GM21825 (cell line): ENCODE measurements around the gene RELL2.

Experiments
- ATAC-seq: cut with Tn5 transposase; IDR thresholded peaks from one replicate; pipeline ENCODE4 v1.9.1; 2021; ENCODE audit warnings: mild to moderate bottlenecking, moderate library complexity; ENCODE audit not compliant: unreplicated experiment

The RELL2 gene

DNA sequence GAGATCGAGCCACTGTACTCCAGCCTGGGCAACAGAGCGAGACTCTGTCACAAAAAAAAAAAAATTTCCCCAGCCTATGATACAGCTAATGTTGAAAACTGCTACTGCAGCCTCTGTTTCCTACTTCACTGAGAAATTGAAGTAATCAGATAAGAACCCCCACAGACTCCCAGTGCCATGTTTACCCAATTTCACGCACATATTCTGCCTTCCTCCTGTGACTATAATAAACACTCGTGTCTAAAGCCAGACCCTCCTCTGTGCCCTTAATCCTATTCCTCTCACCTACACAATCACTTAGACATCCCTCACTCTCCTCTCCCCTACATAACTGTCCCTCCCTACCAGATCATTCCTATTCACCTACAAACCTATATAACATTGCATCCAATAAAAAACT is 38.9 kb downstream of the RELL2 start:
- no peak for ATAC-seq

DNA sequence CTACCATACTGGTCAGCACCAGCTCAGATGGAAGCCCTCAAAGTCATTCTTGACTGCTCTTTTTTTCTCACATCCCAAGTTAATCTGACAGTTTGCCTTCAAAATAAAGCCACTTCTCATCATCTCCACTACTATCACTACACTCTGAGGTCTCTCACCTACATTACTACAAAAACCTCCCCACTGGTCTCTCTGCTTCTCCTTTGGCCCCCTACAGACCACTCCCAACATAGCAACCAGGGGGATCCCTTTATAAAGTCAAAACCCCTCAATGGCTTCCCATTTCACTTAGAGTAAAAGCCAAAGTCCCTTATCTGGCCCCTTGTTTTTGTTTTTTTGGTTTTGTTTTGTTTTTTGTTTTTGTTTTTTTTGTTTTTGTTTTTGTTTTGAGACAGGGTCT is 40.6 kb downstream of the RELL2 start:
- no peak for ATAC-seq

DNA sequence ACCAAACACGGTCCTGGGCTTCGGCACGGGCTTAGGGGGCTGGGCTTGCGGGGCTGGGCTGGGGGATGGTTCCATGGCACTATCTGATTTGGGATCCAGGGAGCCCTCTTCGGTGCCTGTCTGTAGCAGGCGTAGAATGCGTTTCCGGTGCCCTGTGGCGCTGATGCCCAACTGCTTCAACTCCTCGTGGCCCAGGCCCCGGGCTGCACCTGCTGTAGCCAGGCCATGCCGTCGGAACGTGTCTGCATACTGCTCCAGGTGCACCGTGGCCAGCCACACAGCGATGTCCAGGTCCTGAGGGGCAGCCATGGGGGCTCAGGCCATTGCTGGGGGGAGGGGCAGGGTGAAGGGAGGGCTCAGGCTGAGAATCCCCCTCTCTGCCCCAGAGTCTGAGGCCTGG is 43.4 kb downstream of the RELL2 start:
- no peak for ATAC-seq

DNA sequence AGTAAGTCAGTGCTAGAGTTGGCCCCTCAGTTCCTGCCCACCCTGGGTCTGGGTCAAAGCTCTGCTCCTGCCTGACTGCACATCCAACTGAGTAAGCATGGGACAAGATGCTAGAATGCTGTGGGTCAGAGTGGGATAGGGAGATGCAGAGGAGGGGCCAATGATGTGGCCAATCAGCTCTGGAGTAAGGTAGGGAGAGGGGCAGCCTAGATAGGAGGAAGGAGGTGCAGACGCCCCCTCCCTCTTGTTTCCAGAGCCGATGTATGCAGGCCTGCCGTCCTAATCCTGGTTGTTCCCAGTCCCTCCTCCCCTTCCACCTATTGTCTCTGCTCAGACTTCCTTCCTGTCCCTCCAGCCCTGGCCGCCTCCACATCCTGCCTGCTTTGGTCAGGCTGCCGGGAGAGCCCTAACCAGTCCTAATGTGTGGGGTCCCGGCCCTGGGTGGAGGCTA is 44.0 kb downstream of the RELL2 start:
- no peak for ATAC-seq

DNA sequence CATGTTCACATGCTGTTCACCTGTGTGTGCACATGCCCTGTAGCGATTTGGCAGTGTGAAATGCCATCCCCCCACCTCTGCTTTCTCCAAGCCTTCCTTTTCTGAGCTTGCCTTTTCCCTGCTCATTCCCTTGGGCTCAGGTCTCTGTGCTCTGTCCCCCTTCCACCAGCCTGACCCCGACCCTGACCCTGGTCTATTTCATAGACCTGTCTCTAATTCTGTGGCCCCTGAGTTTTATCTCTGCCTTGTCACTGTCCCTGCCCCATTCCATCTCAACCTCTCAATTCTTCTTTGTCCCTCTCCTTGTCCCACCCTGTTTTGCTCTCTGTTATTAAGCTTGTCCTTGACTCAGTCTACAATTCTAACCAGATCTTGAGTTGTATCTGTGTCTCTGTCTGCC is 44.5 kb downstream of the RELL2 start:
- no peak for ATAC-seq

DNA sequence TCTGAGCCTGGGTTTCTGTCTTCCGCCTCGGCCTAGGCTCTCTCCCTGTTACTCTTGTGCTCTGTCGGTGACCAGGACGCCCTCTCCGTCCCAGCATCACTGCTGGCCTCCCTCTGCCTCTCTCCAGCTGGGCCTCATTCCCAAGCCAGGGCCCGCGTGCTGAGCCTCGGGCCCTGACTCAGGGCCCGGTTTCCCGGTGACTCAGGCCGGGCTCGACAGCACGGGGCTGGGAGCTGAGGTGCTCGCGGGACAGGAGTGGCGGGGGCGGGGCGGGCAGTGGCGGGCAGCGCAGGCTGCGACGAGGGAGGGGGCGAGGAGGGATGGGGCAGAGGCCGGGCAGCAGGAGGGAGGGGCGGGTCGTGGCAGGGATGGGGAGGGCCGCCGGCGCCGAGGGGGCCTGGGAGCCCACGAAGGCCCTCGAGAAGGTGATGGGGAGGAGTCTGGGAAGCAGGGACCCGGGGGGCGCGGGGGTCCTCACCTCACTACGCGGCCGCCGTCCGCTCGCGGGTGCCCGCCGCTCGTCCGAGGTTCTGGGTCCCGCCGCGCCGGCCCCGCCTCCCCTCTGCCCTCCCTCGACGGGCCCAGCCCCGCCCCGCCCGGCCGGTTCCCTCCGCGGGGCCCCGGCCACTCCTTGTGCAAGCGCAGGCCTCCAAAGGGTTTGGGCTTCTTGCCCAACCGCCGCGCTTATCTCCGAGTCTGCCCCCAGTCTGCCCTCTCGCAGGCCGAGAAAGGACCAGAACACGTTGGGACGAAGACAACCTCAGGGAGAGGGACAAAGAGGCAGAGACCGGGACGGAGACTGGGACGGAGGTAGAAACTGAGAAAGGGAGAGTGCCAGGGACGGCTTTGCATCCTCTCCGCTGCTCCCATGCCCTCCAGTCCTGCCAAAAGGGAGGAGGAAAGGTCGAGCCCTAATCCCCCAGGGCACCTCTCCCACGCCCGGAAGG is 45.2 kb downstream of the RELL2 start, which contains the start of gene ARAP3:
Gene ARAP3 (minus strand): TSS at position 536 of the 947 bp plus-strand sequence. CDS start 1,744 bp downstream, outside the sequence.
- ATAC-seq, result no peak

DNA sequence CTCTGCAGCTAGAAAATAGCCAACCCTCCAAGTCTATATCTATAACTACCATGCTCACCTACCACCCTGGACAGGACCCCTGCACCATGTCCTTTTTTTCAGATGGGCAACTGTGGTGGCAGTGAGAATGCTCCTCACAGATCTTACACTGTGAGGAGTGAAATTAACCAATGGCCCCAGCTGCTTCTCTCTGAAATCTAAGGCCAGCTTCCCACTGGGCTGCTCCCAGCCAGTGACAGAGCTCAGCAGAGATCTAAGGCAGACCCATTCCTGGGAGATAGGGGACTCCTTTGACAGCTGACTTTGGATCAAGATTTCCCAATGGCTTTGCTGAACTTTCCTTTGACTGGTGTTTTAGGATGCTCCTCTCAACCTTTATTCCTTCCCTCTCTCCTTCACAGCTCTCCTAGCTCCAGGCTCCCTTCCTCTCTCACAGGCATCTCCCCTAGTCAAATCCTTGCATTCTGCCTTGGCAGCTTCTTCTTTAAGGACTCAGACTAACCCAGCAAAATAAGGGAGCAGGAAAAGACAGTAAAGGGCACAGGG is 46.9 kb downstream of the RELL2 start:
- no peak for ATAC-seq

DNA sequence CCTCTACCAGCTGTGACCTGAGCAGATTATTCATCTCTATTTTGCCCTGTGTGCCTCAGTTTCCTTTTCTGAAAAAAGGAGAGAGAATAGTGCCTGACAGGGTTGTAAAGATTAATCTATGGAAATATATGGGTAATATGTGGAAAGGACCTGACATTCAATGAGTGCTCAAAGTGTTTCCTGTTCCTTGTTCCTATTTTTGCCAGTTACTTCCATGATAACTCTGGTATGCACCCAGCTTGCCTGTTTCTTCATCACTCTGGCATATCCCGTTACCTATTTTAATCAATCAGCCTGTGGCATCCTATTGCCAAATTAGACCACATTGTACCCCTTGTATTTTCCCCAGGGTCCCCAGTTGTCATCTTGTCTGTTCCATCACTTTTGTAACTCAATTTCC is 48.8 kb downstream of the RELL2 start:
- no peak for ATAC-seq

DNA sequence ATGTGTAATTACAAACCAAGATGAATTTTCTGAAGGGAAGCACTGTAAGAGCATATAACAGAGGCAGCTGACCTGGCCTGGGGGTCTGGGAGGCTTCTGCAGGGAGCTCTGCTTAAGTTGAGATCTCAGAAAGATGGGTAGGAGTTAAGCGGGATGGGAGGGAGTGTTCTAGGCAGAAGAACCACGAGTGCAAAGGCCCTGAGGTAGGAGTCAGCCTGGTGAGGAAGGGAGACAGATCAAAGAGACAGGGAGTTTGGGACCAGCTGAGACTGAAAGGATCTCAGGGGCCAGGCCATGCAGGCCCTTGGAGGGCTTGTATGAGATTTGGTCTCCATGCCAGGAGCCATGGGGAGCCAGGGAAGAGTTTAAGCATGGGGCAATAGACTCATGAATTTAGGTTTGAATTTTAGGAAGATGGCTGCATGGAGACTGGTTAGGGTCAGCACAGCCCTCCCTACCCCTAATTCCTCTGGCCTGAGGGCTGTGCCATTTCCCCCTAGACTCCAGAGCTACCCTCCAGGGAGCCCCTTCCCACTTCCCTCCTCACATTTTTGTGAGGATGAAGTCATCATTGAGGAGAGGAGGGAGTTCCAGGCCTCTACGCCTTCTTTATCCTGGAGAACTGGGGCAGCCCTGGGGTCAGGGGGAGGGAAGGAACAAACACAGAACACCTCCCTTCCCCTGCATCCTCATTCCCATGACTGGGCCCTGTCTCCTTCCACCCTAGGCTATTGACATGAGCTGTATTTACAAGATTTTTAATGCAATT is 50.0 kb downstream of the RELL2 start:
- no peak for ATAC-seq
